PC-3 (cell line): ENCODE measurements around the gene TMEM250. TPM values are rescaled to one million over a fixed set of nuclear protein-coding genes. Genes with fewer than 3 reads are reported as not detected.

ENCODE experiments used
- ATAC-seq: fragments of 200-7000 bp; cut with Tn5 transposase; 2 replicates; pipeline ENCODE4 v1.9.1; 2020; ENCODE audit warnings: mild to moderate bottlenecking, moderate library complexity
- BruUV-seq: library from RNA; stranded (reverse); fragments of 400-500 nt; replicated peaks from 2 replicates; lab custom pipeline; 2021; lab: Mats Ljungman, UMichigan
- CTCF ChIA-PET: fragments of 300-600 bp; sonication (Branson Sonifier 250); formaldehyde crosslinking; loops from one replicate; lab custom pipeline; 2022; ENCODE audit warnings: antibody characterized with exemption; lab: Charles Lee
- POLR2A ChIA-PET: fragments of 300-600 bp; sonication (Branson Sonifier 250); formaldehyde crosslinking; loops from one replicate; lab custom pipeline; 2022; ENCODE audit warnings: antibody characterized with exemption; ENCODE audit not compliant: unreplicated experiment; lab: Charles Lee
- DNase-seq: peaks from one replicate; pipeline ENCODE4 v3.0.0-alpha.2; 2015
- H2AFZ ChIP-seq: fragments of 300-600 bp; sonication (generic); 2 replicates; pipeline ENCODE4 v1.6.0; 2016; ENCODE audit warnings: antibody characterized with exemption, low read length
- H3F3A ChIP-seq: fragments of 300-600 bp; sonication (generic); one replicate; pipeline ENCODE4 v1.6.0; 2017; ENCODE audit warnings: antibody characterized with exemption, low read length, control low read depth, mild to moderate bottlenecking; ENCODE audit not compliant: unreplicated experiment
- H3K27ac ChIP-seq: fragments of 300-600 bp; sonication (generic); 2 replicates; pipeline ENCODE4 v1.5.1; 2016; ENCODE audit warnings: mild to moderate bottlenecking, low read length
- H3K27me3 ChIP-seq: fragments of 300-600 bp; sonication (generic); 2 replicates; pipeline ENCODE4 v1.6.1; 2016; ENCODE audit warnings: low read length, mixed read lengths
- H3K36me3 ChIP-seq: fragments of 300-600 bp; sonication (generic); 2 replicates; pipeline ENCODE4 v1.6.1; 2016; ENCODE audit warnings: low read depth, mixed run types, low read length, mixed read lengths
- H3K4me1 ChIP-seq: fragments of 300-600 bp; sonication (generic); 2 replicates; pipeline ENCODE4 v1.5.1; 2016; ENCODE audit warnings: low read length; ENCODE audit not compliant: insufficient read depth
- H3K4me2 ChIP-seq: fragments of 300-600 bp; sonication (generic); 2 replicates; pipeline ENCODE4 v1.6.0; 2016; ENCODE audit warnings: low read length
- H3K4me3 ChIP-seq: fragments of 300-600 bp; sonication (generic); 2 replicates; pipeline ENCODE4 v1.5.1; 2016; ENCODE audit warnings: mild to moderate bottlenecking, low read length, mixed read lengths
- H3K79me2 ChIP-seq: fragments of 300-600 bp; sonication (generic); 2 replicates; pipeline ENCODE4 v1.6.1; 2017; ENCODE audit warnings: low read length, mixed read lengths
- H3K9ac ChIP-seq: fragments of 300-600 bp; sonication (generic); 2 replicates; pipeline ENCODE4 v1.6.0; 2016; ENCODE audit warnings: mild to moderate bottlenecking, low read length
- H3K9me2 ChIP-seq: fragments of 300-600 bp; sonication (generic); replicated peaks from 2 replicates; pipeline ENCODE4 v1.6.1; 2016; ENCODE audit warnings: mixed run types, low read length, mixed read lengths
- H3K9me3 ChIP-seq: fragments of 300-600 bp; sonication (generic); 2 replicates; pipeline ENCODE4 v1.6.1; 2016; ENCODE audit warnings: low read length, mixed read lengths
- H4K20me1 ChIP-seq: fragments of 300-600 bp; sonication (generic); 2 replicates; pipeline ENCODE4 v1.6.1; 2016; ENCODE audit warnings: low read length, mixed read lengths
- EZH2 ChIP-seq: fragments of 300-600 bp; sonication (generic); IDR thresholded peaks from one replicate; pipeline ENCODE4 v1.6.1; 2017; ENCODE audit warnings: antibody characterized with exemption, mild to moderate bottlenecking, low read length; ENCODE audit not compliant: unreplicated experiment
- EZH2phosphoT487 ChIP-seq: fragments of 300-600 bp; sonication (generic); IDR thresholded peaks from 2 replicates; pipeline ENCODE4 v1.6.1; 2018; ENCODE audit warnings: mild to moderate bottlenecking, antibody characterized with exemption, low read length, borderline replicate concordance
- intact Hi-C: fragments of 100-400 bp; cut with micrococcal nuclease; formaldehyde crosslinking; loops from 2 replicates; pipeline ENCODE4 v1.9.0; 2023
- total RNA-seq: library from RNA; depleted of rRNA; stranded (reverse); fragments of >200 nt; gene quantifications from 2 replicates; pipeline ENCODE4 v1.2.3, GENCODE V29; 2014
- TF ChIP-seq, protein P1 (sequence below): fragments of 300-600 bp; sonication (generic); conservative IDR thresholded peaks from 2 replicates; pipeline ENCODE4 v1.5.1; 2017; ENCODE audit warnings: antibody characterized with exemption, low read depth, mild to moderate bottlenecking, low read length

Gene TMEM250
- total RNA-seq, 1 experiment from 2014 or later: 64.7 TPM

DNA sequence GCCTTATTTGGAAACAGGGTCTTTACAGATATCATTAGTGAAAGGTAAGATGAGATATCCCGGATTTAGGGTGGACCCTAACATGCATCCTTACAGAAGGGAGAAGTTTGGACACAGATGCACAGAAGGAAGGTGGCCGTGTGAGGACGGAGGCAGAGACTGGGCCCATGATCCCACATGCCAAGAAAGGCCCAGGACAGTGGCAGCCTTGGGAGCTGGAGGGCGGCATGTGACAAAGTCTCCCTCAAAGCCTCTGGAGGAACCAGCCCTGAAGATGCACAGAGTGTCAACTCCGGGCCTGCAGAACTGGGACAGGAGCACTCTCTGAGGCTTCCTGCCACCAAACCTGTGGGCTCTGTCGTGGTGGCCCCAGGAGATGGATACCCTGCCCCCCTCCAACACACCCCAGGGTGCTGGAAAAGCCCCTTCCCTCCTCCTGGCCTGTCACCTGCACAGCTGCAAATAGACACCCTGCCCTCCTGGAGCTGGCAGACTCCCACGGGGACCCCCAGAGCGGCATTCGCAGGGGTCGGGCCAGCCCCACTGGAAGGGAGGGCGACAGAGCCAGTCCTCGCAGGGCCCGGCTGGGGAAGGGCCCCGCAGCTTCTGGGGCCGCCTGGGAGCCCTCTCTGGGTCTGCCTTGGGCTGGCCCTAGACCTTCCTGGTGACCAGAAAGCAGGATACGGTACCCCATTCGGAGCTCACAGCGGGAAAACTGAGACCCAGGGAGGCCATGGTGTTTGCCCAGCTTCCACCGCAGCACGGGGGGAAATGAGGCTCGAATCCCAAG, 31.5 kb downstream of the TMEM250 start:
- no peaks in the 10 kb centered on the region for H3F3A ChIP-seq
- no peaks in the 10 kb centered on the region for H3K27me3 ChIP-seq
- H3K9ac ChIP-seq: no peak overlapping the region
- H3K27ac ChIP-seq: no peak overlapping the region
- ChIA-PET CTCF (no interaction called here), POLR2A (no interaction called here)
- TF ChIP-seq EZH2 (no peak), EZH2phosphoT487 (no peak)
- TF ChIP-seq, protein P1, sequence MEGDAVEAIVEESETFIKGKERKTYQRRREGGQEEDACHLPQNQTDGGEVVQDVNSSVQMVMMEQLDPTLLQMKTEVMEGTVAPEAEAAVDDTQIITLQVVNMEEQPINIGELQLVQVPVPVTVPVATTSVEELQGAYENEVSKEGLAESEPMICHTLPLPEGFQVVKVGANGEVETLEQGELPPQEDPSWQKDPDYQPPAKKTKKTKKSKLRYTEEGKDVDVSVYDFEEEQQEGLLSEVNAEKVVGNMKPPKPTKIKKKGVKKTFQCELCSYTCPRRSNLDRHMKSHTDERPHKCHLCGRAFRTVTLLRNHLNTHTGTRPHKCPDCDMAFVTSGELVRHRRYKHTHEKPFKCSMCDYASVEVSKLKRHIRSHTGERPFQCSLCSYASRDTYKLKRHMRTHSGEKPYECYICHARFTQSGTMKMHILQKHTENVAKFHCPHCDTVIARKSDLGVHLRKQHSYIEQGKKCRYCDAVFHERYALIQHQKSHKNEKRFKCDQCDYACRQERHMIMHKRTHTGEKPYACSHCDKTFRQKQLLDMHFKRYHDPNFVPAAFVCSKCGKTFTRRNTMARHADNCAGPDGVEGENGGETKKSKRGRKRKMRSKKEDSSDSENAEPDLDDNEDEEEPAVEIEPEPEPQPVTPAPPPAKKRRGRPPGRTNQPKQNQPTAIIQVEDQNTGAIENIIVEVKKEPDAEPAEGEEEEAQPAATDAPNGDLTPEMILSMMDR: no peak
- H3K9me3 ChIP-seq: no peaks in the 10 kb centered on the region
- H2AFZ ChIP-seq: no peak overlapping the region
- no peaks in the 10 kb centered on the region for H4K20me1 ChIP-seq
- H3K4me3 ChIP-seq: no peak overlapping the region
- ATAC-seq (no peak), DNase-seq (no peak)
- no peak overlapping the region for H3K4me2 ChIP-seq
- H3K4me1 ChIP-seq: no peaks in the 10 kb centered on the region
- H3K36me3 ChIP-seq: no peaks in the 10 kb centered on the region
- H3K9me2 ChIP-seq: no peaks in the 10 kb centered on the region
- peaks cover 34% of the 10 kb centered on the region for H3K79me2 ChIP-seq
- no TSS peak for BruUV-seq
- intact Hi-C loops: no loop called here

- no peaks in the 10 kb centered on the region for H3F3A ChIP-seq
- no peak overlapping the region for H3K27ac ChIP-seq
- ChIA-PET POLR2A (no interaction called here), CTCF (no interaction called here)
- no peaks in the 10 kb centered on the region for H4K20me1 ChIP-seq
- intact Hi-C loops: no loop called here
- H3K4me2 ChIP-seq: no peak overlapping the region
- H3K36me3 ChIP-seq: no peaks in the 10 kb centered on the region
- H3K27me3 ChIP-seq: no peaks in the 10 kb centered on the region
- no peak overlapping the region for H2AFZ ChIP-seq
- no peak overlapping the region for H3K9ac ChIP-seq
- no peak for TF ChIP-seq EZH2phosphoT487
- TF ChIP-seq, protein P1: no peak
- no peak for TF ChIP-seq EZH2
- ATAC-seq (no peak), DNase-seq (no peak)
- no peaks in the 10 kb centered on the region for H3K9me2 ChIP-seq
- no peak overlapping the region for H3K4me3 ChIP-seq
- H3K9me3 ChIP-seq: no peaks in the 10 kb centered on the region
- no peaks in the 10 kb centered on the region for H3K4me1 ChIP-seq
- no TSS peak for BruUV-seq
- H3K79me2 ChIP-seq: peaks cover 26% of the 10 kb centered on the region
Observed at GRCh38 chr9:136086213-136086881, 32.3 kb downstream of the TMEM250 start.

DNA sequence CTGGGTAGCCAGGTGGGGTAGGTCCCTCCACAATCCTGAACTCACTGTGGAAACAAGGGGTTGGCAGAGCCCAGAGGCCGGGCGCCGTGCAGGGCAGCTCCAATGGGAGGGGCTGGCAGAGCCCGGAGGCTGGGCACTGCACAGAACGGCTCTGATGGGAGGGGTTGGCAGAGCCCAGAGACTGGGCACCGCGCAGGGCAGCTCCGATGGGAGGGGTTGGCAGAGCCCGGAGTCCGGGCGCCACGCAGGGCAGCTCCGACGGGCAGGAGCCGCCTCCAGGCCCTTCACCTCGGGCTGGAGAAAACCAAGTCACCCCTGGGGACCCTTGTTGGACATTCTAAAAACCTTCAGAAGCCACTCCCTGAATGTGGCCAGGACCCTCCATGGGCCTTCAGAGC, 32.9 kb downstream of the TMEM250 start:
- ATAC-seq (no peak), DNase-seq (no peak)
- no peaks in the 10 kb centered on the region for H3F3A ChIP-seq
- ChIA-PET POLR2A (no interaction called here), CTCF (no interaction called here)
- no peak overlapping the region for H3K4me2 ChIP-seq
- no peak overlapping the region for H3K27ac ChIP-seq
- H4K20me1 ChIP-seq: no peaks in the 10 kb centered on the region
- no peaks in the 10 kb centered on the region for H3K9me3 ChIP-seq
- H3K4me3 ChIP-seq: no peak overlapping the region
- no peak for TF ChIP-seq EZH2
- TF ChIP-seq EZH2phosphoT487: no peak
- TF ChIP-seq, protein P1: no peak
- H3K9me2 ChIP-seq: no peaks in the 10 kb centered on the region
- no peak overlapping the region for H2AFZ ChIP-seq
- H3K4me1 ChIP-seq: no peaks in the 10 kb centered on the region
- no peaks in the 10 kb centered on the region for H3K27me3 ChIP-seq
- no peak overlapping the region for H3K9ac ChIP-seq
- H3K79me2 ChIP-seq: peaks cover 22% of the 10 kb centered on the region
- intact Hi-C loops: no loop called here
- BruUV-seq: no TSS peak
- H3K36me3 ChIP-seq: no peaks in the 10 kb centered on the region
